Measurements from ENCODE around the gene VDAC1. TPM values are rescaled to one million over a fixed set of nuclear protein-coding genes. Genes with fewer than 3 reads are reported as not detected.

Gene VDAC1
- total and polyA plus RNA-seq, 2 experiments from 2014 or later = 205 to 397 TPM

- H3K27ac ChIP-seq = no peak overlapping the region
- no peaks in the 10 kb centered on the region for H3K27me3 ChIP-seq
- H3K9me3 ChIP-seq (ENCODE audit: low read depth) = no peaks in the 10 kb centered on the region
- H3K4me1 ChIP-seq (ENCODE audit: low read depth) = no peaks in the 10 kb centered on the region
- H3K4me3 ChIP-seq = no peak overlapping the region
- TF ChIP-seq CTCF (IDR thresholded peaks at IDR 0.05; ENCODE audit: low read depth, low read length) = no peak
- no peaks in the 10 kb centered on the region for H3K36me3 ChIP-seq
- DNase-seq (ENCODE audit: low read depth in 1 of 2, low spot score in 1 of 2) = peak in 1 of 2 donors; percentile 54
Measured at GRCh38 chr5:133927300-133928180, 77.2 kb downstream of the VDAC1 start.

- Histone ChIP-seq H3K36me3 (no peaks in the 10 kb centered on the region), H3K27me3 (no peaks in the 10 kb centered on the region), H3K27ac (no peak overlapping the region), H3K4me1 (ENCODE audit: low read depth) (no peaks in the 10 kb centered on the region), H3K4me3 (no peak overlapping the region), H3K9me3 (ENCODE audit: low read depth) (no peaks in the 10 kb centered on the region)
- DNase-seq (ENCODE audit: low read depth in 1 of 2, low spot score in 1 of 2) = no peak
- no peak for TF ChIP-seq CTCF (IDR thresholded peaks at IDR 0.05; ENCODE audit: low read depth, low read length)
Measured at GRCh38 chr5:133926489-133927299, 78.1 kb downstream of the VDAC1 start.

GRCh38 chr5:133925866-133926488 is 78.8 kb downstream of the VDAC1 start:
- no peak for TF ChIP-seq CTCF (IDR thresholded peaks at IDR 0.05; ENCODE audit: low read depth, low read length)

GRCh38 chr5:133925269-133925668 is 79.5 kb downstream of the VDAC1 start:
- TF ChIP-seq CTCF (IDR thresholded peaks at IDR 0.05; ENCODE audit: low read depth, low read length) = no peak
- Histone ChIP-seq H3K27ac (no peak overlapping the region), H3K27me3 (no peaks in the 10 kb centered on the region), H3K4me3 (no peak overlapping the region), H3K9me3 (ENCODE audit: low read depth) (no peaks in the 10 kb centered on the region), H3K4me1 (ENCODE audit: low read depth) (no peaks in the 10 kb centered on the region), H3K36me3 (no peaks in the 10 kb centered on the region)
- no peak for DNase-seq (ENCODE audit: low read depth in 1 of 2, low spot score in 1 of 2)

More at GRCh38 chr5:133925866-133926488, 78.8 kb downstream of the VDAC1 start:
- H3K27ac ChIP-seq = no peak overlapping the region
- no peaks in the 10 kb centered on the region for H3K9me3 ChIP-seq (ENCODE audit: low read depth)
- H3K36me3 ChIP-seq = no peaks in the 10 kb centered on the region
- DNase-seq (ENCODE audit: low read depth in 1 of 2, low spot score in 1 of 2) = no peak
- H3K27me3 ChIP-seq = no peaks in the 10 kb centered on the region
- no peak overlapping the region for H3K4me3 ChIP-seq
- H3K4me1 ChIP-seq (ENCODE audit: low read depth) = no peaks in the 10 kb centered on the region

- DNase-seq (ENCODE audit: low read depth in 1 of 2, low spot score in 1 of 2) = peak in 1 of 2 donors; percentile 30
- Histone ChIP-seq H3K27ac (no peak overlapping the region), H3K36me3 (no peaks in the 10 kb centered on the region), H3K4me1 (ENCODE audit: low read depth) (no peaks in the 10 kb centered on the region), H3K9me3 (ENCODE audit: low read depth) (no peaks in the 10 kb centered on the region), H3K4me3 (no peak overlapping the region), H3K27me3 (no peaks in the 10 kb centered on the region)
- TF ChIP-seq CTCF (IDR thresholded peaks at IDR 0.05; ENCODE audit: low read depth, low read length) = no peak
Measured at GRCh38 chr5:133924221-133924920, 80.4 kb downstream of the VDAC1 start.
